Peyer's patch (tissue), 4 donors: ENCODE data around the gene COX5B.

Experiments used
- POLR2A ChIP-seq, 2 donors: fragments of 450-650 bp; IDR thresholded peaks; one replicate each; pipeline ENCODE4 v1.5.1; 2017; ENCODE audit warnings: antibody characterized with exemption in 2 of 2, mild to moderate bottlenecking in 2 of 2, moderate library complexity in 2 of 2
- TF ChIP-seq, protein P1 (sequence below), 6 experiments: fragments of 450-650 bp in 4 of 6; fragments of 200-600 bp in 2 of 6; sonication (generic) in 1 of 6; IDR thresholded peaks; one replicate each; pipeline ENCODE4 v1.5.1; 2017 to 2019; ENCODE audit warnings: antibody characterized with exemption in 6 of 6, mild to moderate bottlenecking in 3 of 6, moderate library complexity in 1 of 6

DNA sequence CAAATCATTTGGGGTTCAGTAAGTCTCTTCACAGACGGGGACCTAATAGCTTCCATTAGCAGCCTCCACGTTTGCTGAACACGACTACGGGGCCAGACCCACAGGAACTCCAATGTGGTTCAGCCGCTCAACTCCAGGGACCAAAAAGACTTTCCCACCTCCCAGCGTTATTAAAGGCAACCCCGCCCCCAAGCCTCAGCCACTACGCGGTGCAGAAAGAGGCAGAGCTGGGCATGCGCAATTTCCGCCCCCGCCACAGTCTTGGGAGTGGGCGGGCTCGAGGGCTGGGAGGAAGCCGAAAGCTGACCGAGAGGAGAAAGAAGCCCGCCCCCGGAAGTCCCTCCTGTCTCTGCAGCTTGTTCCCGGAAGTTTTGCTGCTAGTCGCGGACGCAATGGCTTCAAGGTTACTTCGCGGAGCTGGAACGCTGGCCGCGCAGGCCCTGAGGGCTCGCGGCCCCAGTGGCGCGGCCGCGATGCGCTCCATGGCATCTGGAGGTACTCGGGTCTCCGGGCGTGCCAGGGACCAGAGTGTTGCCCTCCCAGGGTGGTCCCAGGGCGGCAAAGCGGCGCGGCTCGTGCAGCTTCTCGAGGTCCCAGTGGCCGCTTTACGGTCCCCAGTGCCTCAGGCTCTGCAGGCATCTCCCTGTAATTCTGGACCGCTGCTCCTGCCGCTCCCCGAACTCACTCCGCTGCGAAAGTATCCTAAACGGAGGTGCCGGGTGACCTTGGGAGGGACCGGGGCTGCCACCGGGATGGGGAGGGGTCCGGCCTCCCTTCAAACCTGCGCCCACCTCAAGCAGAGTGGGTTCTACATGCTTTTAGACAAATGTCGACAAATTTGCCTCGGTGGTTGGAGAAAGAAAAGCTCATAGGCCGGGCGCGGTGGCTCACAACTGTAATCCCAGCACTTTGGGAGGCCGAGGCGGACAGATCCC is at the start of gene COX5B:
- TF ChIP-seq, protein P1, sequence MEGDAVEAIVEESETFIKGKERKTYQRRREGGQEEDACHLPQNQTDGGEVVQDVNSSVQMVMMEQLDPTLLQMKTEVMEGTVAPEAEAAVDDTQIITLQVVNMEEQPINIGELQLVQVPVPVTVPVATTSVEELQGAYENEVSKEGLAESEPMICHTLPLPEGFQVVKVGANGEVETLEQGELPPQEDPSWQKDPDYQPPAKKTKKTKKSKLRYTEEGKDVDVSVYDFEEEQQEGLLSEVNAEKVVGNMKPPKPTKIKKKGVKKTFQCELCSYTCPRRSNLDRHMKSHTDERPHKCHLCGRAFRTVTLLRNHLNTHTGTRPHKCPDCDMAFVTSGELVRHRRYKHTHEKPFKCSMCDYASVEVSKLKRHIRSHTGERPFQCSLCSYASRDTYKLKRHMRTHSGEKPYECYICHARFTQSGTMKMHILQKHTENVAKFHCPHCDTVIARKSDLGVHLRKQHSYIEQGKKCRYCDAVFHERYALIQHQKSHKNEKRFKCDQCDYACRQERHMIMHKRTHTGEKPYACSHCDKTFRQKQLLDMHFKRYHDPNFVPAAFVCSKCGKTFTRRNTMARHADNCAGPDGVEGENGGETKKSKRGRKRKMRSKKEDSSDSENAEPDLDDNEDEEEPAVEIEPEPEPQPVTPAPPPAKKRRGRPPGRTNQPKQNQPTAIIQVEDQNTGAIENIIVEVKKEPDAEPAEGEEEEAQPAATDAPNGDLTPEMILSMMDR (IDR thresholded peaks at IDR 0.05), result peak in 2 of 6 experiments; percentile 15 to 17
- peak; percentile 75 to 88 for TF ChIP-seq POLR2A (IDR thresholded peaks at IDR 0.05)
